Activated T-helper 9 cell treated with anti-CD3 and anti-CD28 coated beads, Interleukin-2, amount 50 U/mL, for 16 hours (primary cell): ENCODE measurements around the gene ZNF341.
"Not testable (repeated sequence)": the region's sequence is repeated elsewhere in the genome, so short reads cannot be mapped to it uniquely, and the experiment has no call there.

Source experiments
- DNase-seq: peaks from one replicate; pipeline ENCODE4 v3.0.0-alpha.2; 2020; ENCODE audit warnings: low read depth

Gene ZNF341

DNA sequence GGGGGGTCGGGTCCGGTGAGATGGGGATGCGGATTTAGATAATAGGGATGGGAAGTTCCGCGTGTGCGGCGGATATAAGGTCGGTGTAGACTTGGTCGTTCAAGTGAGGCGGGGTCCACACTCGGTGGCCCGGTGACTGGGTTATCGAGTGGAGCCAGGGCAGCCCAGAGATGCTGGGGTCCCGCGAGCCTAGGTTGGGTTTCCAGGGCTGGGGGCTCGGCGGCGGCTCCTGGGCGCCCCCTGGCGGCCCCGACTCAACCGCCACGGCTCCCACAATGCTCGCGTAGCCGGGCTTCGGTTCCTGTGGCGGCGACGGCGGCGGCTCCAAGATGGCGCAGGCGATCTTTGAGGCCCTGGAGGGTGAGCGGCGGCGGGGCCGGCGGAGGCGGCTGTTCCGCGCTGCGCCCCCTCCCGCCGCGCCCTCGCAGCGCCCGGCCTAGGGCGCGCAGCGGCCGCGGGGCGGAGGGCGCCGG is at the start of gene ZNF341:
ZNF341 (plus strand) TSS at position 304 of the 473 bp plus-strand sequence; CDS start at position 330, 26 bp downstream.
- DNase-seq = peak; percentile 85

- DNase-seq = no peak
These were observed 47.1 kb upstream of the ZNF341 start for GRCh38 chr20:33684533-33685327.

DNA sequence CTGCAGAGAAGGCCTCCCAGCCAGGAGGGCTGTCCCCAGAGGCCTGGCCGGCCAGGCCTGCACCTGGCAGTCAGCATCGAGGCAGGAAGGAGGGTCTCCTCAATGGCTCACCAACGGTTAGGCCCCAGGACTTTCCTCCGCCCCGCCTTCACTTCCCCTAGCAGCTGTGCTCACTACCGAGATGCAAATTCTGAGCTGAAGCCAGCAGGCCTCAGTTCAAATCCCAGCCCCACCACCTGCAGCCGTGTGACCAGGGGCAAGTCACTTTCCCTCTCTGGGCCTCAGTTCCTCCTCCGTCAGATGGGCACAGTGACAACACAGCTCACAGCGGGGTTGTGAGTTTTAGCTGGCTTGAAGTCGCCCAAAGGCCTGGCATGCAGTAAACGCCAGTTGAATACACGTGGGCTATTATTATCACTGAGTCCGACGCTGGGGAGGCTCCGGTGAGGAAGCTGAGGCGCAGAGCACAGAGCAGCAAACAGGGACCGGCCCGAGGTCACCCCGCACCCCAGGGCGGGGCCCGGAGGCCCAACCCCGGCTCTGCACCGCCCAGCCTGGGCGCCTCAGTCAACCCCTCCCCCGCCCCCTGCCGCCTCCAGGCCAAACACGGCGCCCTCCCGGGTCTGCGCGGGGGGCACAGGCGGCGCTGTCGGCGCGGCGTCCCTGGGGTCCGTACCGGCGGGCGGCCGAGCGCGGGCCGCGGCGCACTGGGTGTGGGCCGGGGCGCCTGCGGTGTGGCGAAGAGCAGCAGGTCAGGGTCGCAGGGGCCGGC is 46.3 kb upstream of the ZNF341 start:
- DNase-seq = no peak

DNA sequence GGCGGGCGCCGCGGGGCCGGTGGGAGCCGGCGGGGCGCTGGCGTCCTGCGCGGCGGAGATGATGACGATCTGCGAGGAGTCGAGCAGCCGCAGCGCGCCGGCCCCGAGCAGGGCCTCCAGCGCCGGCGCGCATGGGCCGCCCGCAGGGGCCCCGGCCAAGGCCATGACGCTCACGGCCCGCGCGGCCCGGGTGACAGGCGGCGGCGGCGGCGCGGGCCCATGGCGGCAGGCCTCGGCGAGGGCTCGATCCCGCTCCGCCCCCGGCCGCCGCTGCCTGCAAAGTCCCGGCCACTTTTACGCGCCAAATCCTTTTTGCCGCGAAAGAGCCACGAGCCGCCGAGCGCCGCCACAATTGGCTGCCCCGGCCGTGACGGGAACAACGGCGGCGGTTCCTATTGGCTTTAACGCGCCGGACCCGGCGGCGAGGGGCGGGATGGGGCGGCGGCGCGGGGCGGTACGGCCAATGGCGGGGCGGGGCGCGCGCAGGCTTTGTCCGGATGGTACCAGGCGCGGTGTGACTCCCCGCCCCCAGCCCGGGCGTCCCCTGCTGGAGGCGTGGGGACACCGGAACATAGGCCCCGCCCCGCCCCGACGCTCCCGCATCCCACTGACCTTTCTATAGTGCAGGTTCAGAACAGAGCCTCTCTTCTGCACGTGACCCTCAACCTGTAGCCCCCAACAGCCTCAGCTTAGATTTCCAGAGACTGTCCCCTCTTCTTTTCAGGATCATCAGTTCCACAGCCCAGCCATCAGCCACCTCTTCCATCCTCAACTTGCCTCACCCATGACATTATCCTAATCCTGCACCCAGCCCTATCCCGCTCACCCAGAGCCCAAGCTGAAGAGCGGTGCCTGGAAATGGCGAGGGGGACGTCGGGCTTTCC is 45.5 kb upstream of the ZNF341 start, which contains the start of gene E2F1:
E2F1 (minus strand) TSS at position 286 of the 884 bp plus-strand sequence; CDS start at position 165, 121 bp downstream.
- peak; percentile 94 for DNase-seq

GRCh38 chr20:33686984-33687366 is 44.8 kb upstream of the ZNF341 start:
- no peak for DNase-seq

- no peak for DNase-seq
These were observed 44.4 kb upstream of the ZNF341 start for GRCh38 chr20:33687370-33687915.

DNA sequence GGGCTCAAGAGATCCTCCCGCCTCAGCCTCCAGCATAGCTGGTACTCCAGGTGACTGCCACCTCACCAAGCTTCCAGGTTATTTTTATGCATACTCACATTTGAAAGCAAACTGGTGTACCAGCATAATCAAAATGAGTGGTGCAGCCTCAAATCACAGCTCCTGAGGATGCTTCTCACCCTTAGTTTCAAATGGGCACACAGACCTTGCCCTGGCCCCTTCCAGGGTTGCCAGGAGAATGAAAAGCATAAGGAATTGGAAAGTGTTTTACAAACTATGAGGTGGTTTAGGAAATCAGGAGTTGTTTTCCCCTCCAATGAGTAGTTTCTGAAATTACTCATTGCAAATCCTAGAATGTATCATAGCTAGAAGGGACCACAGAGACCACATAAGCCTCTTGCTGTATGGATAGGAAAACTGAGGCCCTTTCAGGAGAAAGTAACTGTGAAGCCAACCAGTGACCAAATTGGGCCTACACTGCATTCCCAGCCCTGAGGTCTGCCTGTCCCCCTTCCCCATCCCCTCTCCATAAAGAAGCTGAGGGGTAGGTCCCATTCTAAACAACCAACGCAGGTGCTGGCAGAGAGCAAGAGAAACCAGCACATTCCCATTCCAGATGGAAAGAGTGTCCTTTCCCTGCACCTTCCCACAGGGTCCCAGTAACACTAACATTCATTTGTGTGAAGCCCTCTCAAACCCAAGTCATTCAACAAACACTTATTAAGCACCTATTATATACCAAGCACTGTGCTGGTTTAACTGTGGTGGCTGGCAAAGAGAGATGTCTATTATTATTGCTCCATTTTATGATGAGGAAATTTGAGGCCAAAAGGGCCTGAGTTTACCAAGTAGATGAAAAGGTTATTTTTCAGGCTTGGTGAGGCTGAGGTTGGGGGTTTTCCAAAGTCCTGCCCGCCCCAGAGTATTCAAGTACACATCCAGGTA is 43.5 kb upstream of the ZNF341 start:
- DNase-seq = no peak

GRCh38 chr20:33688938-33689424 is 42.8 kb upstream of the ZNF341 start:
- DNase-seq = no peak

DNA sequence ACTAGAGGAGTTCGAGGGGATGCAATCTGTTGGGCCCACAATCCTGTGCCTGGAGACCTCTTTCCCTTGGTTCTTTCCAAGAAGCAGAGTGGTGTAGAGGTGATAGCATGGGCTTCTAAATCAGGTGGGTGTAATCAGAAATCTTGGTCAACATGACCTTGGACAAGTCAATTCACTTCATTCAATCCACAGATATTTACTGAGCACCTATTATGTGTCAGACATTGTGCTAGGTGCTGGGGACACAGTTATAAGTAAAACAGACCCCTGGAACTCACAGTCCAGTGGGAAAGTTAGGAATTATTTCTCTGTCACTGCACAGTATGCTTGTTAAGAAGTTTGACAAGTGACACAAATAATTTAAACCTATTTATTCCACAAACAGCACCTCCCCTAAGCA is 42.3 kb upstream of the ZNF341 start:
- DNase-seq = no peak

DNA sequence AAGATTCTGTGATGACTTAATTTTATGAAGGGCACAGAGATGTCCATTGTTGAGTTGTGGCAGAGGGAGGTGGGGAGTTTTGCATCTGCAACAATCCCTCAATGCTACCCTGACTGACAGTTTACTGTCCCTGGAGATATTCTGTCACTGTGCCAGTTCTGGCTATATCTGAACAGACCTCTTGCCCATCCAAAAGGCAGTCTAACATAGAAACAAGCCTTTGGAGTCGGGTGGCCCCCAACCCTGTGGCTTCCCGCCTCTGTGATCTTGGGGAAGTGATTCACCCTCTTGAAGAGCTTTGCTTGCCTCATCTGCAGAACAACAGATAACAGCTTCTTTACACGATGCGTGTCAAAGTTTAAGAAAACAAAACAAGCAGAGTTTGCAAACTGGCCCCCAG is 41.8 kb upstream of the ZNF341 start:
- DNase-seq = no peak

- no peak for DNase-seq
These were observed 38.5 kb upstream of the ZNF341 start for GRCh38 chr20:33693289-33693688.

GRCh38 chr20:33693741-33694638 is 37.8 kb upstream of the ZNF341 start:
- no peak for DNase-seq

- no peak for DNase-seq
These were observed 37.2 kb upstream of the ZNF341 start for GRCh38 chr20:33694639-33695012.

- no peak for DNase-seq
These were observed 35.3 kb upstream of the ZNF341 start for GRCh38 chr20:33696448-33696847.

DNA sequence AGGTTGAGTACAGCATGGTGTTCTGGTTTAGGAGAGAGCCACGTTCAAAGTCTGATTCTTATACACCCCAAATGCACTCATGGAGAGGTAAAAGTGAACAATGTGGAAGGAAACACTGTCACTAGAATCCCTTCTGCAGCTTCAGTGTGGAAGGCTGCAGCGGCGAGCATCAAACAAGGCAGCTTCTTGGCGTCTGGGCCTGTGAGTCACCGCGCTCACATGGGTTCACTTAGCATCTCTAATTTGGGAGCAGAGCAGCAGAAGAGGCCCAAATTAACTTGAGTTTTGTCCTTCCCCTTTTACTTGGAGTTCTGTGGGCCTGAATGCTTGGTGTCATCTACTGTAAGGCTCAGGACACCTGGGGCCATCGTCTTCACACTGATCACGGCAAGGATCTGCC is 34.7 kb upstream of the ZNF341 start:
- no peak for DNase-seq

DNA sequence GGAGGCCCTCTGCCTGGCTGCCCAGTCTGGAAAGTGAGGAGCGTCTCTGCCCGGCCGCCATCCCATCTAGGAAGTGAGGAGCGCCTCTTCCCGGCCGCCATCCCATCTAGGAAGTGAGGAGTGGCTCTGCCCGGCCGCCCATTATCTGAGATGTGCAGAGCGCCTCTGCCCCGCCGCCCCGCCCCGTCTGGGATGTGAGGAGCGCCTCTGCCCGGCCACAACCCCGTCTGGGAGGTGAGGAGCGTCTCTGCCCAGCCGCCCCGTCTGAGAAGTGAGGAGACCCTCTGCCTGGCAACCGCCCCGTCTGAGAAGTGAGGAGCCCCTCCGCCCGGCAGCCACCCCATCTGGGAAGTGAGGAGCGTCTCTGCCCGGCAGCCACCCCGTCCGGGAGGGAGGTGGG is 32.8 kb upstream of the ZNF341 start:
- not testable (repeated sequence) for DNase-seq

DNA sequence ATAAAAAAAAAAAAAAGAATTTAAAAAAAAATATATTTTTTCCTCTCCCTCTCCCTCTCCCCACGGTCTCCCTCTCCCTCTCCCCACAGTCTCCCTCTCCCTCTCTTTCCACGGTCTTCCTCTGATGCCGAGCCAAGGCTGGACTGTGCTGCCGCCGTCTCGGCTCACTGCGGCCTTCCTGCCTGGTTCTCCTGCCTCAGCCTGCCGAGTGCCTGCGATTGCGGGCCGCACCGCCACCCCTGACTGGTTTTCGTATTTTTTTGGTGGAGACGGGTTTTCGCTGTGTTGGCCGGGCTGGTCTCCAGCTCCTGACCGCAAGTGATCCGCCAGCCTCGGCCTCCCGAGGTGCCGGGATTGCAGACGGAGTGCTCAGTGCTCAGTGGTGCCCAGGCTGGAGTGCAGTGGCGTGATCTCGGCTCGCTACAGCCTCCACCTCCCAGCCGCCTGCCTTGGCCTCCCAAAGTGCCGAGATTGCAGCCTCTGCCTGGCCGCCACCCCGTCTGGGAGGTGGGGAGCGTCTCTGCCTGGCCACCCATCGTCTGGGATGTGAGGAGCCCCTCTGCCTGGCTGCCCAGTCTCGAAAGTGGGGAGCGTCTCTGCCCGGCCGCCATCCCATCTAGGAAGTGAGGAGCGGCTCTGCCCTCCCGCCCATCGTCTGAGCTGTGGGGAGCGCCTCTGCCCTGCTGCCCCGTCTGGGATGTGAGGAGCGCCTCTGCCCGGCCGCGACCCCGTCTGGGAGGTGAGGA is 30.9 kb upstream of the ZNF341 start:
- DNase-seq = not testable (repeated sequence)

DNA sequence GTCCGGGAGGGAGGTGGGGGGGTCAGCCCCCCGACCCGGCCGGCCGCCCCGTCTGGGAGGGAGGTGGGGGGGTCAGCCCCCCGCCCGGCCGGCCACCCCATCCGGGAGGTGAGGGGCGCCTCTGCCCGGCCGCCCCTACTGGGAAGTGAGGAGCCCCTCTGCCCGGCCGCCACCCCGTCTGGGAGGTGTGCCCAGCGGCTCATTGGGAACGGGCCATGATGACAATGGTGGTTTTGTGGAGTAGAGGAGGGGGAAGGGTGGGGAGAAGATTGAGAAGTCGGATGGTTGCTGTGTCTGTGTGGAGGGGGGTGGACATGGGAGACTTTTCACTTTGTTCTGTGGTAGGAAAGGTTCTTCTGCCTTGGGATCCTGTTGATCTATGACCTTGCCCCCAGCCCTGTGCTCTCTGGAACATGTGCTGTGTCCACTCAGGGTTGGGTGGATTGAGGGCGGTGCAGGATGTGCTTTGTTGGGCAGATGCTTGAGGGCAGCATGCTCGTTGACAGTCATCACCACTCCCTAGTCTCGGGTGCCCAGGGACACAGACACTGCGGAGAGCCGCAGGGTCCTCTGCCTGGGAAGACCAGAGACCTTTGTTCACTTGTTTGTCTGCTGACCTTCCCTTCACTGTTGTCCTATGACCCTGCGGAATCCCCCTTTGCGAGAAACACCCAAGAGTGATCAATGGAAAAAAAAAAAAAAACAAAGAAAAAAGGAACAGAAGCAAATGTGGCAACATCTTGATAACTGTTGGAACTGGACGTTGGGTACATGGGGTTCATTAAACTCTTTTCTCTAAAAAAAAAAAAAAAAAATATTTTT is 30.0 kb upstream of the ZNF341 start:
- no peak for DNase-seq
